ENCODE measurements around the gene FCRLA.

Gene FCRLA

GRCh38 chr1:161735837-161736236 is 28.8 kb downstream of the FCRLA start:
- no peak for TF ChIP-seq ZNF565 (CRISPR knock-in tag; conservative IDR thresholded peaks at IDR 0.05; ENCODE audit: low read depth)
- TF ChIP-seq POU6F1 (CRISPR knock-in tag; IDR thresholded peaks at IDR 0.05; ENCODE audit: borderline replicate concordance, low read depth): no peak
- TF ChIP-seq ZC3H10 (CRISPR knock-in tag; IDR thresholded peaks at IDR 0.05): no peak
- no peak for TF ChIP-seq PPARA (CRISPR knock-in tag; IDR thresholded peaks at IDR 0.05; ENCODE audit: borderline replicate concordance)
- ATAC-seq: no peak

- no peak for ATAC-seq
- no peak for TF ChIP-seq ZFP3 (CRISPR knock-in tag; IDR thresholded peaks at IDR 0.05)
- TF ChIP-seq RARB (CRISPR knock-in tag; IDR thresholded peaks at IDR 0.05): no peak
- TF ChIP-seq ARNTL (CRISPR knock-in tag; IDR thresholded peaks at IDR 0.05; ENCODE audit: borderline replicate concordance, low read depth): no peak
- no peak for TF ChIP-seq OSR1 (CRISPR knock-in tag; IDR thresholded peaks at IDR 0.05)
- TF ChIP-seq CSRNP3 (CRISPR knock-in tag; IDR thresholded peaks at IDR 0.05): no peak
- TF ChIP-seq BACH2 (CRISPR knock-in tag; IDR thresholded peaks at IDR 0.05; ENCODE audit: borderline replicate concordance): no peak
- TF ChIP-seq POU6F1 (CRISPR knock-in tag; IDR thresholded peaks at IDR 0.05; ENCODE audit: borderline replicate concordance, low read depth): no peak
- no peak for TF ChIP-seq ZNF565 (CRISPR knock-in tag; conservative IDR thresholded peaks at IDR 0.05; ENCODE audit: low read depth)
- no peak for TF ChIP-seq CSDC2 (CRISPR knock-in tag; IDR thresholded peaks at IDR 0.05)
- TF ChIP-seq GLIS3 (CRISPR knock-in tag; IDR thresholded peaks at IDR 0.05): no peak
- TF ChIP-seq ESRRG (CRISPR knock-in tag; IDR thresholded peaks at IDR 0.05): no peak
- TF ChIP-seq ZNF8 (CRISPR knock-in tag; IDR thresholded peaks at IDR 0.05): no peak
- TF ChIP-seq SNAI2 (CRISPR knock-in tag; IDR thresholded peaks at IDR 0.05): no peak
- TF ChIP-seq CREB5 (CRISPR knock-in tag; IDR thresholded peaks at IDR 0.05; ENCODE audit: low read depth): no peak
- no peak for TF ChIP-seq TCF4 (CRISPR knock-in tag; IDR thresholded peaks at IDR 0.05; ENCODE audit: borderline replicate concordance)
Observed at GRCh38 chr1:161736335-161736969, 29.4 kb downstream of the FCRLA start.

GRCh38 chr1:161737625-161738024 is 30.6 kb downstream of the FCRLA start:
- no peak for ATAC-seq
- TF ChIP-seq GLIS3 (CRISPR knock-in tag; IDR thresholded peaks at IDR 0.05) (no peak), ZNF565 (CRISPR knock-in tag; conservative IDR thresholded peaks at IDR 0.05; ENCODE audit: low read depth) (no peak), ZFP3 (CRISPR knock-in tag; IDR thresholded peaks at IDR 0.05) (no peak), OSR1 (CRISPR knock-in tag; IDR thresholded peaks at IDR 0.05) (no peak), BACH2 (CRISPR knock-in tag; IDR thresholded peaks at IDR 0.05; ENCODE audit: borderline replicate concordance) (no peak), ESRRG (CRISPR knock-in tag; IDR thresholded peaks at IDR 0.05) (no peak), TOX (CRISPR knock-in tag; IDR thresholded peaks at IDR 0.05; ENCODE audit: borderline replicate concordance) (no peak), ZNF8 (CRISPR knock-in tag; IDR thresholded peaks at IDR 0.05) (no peak), CREB5 (CRISPR knock-in tag; IDR thresholded peaks at IDR 0.05; ENCODE audit: low read depth) (no peak), PATZ1 (CRISPR knock-in tag; IDR thresholded peaks at IDR 0.05; ENCODE audit: borderline replicate concordance) (no peak), RARB (CRISPR knock-in tag; IDR thresholded peaks at IDR 0.05) (no peak), CSRNP3 (CRISPR knock-in tag; IDR thresholded peaks at IDR 0.05) (no peak), TSHZ2 (CRISPR knock-in tag; IDR thresholded peaks at IDR 0.05) (no peak)

All from SK-N-SH treated with all-trans-retinoic acid at 6 μM for 48 hours (cell line).